Lung (tissue), 12 donors: ENCODE data around the gene NXF3. TPM values are rescaled to one million over a fixed set of nuclear protein-coding genes. Genes with fewer than 3 reads are reported as not detected.
"Not testable (repeated sequence)": the region's sequence is repeated elsewhere in the genome, so short reads cannot be mapped to it uniquely, and the experiment has no call there.

Source experiments
- ATAC-seq: fragments of 200-7000 bp; cut with Tn5 transposase; one replicate; pipeline ENCODE4 v1.9.1; 2020; ENCODE audit warnings: moderate number of reproducible peaks; ENCODE audit not compliant: insufficient read depth, low FRiP score
- DNase-seq, 3 donors: peaks; one replicate each; pipeline ENCODE4 v3.0.0-alpha.2; 2013 to 2017
- H3K27ac ChIP-seq, 2 donors: one replicate each; pipeline ENCODE4 v1.5.1; 2013; ENCODE audit warnings: mild to moderate bottlenecking in 2 of 2, moderate library complexity in 2 of 2, control low read depth in 1 of 2, inconsistent platforms in 1 of 2, low read depth in 1 of 2, low read length in 1 of 2
- H3K27me3 ChIP-seq, 3 donors: one replicate each; pipeline ENCODE4 v1.5.1; 2013; ENCODE audit warnings: low read length in 2 of 3; ENCODE audit not compliant: control insufficient read depth in 3 of 3, insufficient read depth in 3 of 3
- H3K36me3 ChIP-seq, 4 donors: one replicate each; pipeline ENCODE4 v1.5.1; 2013; ENCODE audit warnings: low read length in 4 of 4, mild to moderate bottlenecking in 1 of 4, moderate library complexity in 1 of 4; ENCODE audit not compliant: control insufficient read depth in 4 of 4, insufficient read depth in 4 of 4
- H3K4me1 ChIP-seq, 5 donors: one replicate each; pipeline ENCODE4 v1.5.1; 2013; ENCODE audit warnings: low read length in 5 of 5, mild to moderate bottlenecking in 2 of 5, moderate library complexity in 1 of 5; ENCODE audit not compliant: control insufficient read depth in 5 of 5, insufficient read depth in 5 of 5
- H3K4me3 ChIP-seq: one replicate; pipeline ENCODE4 v1.5.1; 2013; ENCODE audit warnings: mild to moderate bottlenecking, control low read depth, moderate library complexity
- H3K9ac ChIP-seq, 2 donors: one replicate each; pipeline ENCODE4 v1.5.1; 2013; ENCODE audit warnings: low read length in 2 of 2, control low read depth in 1 of 2; ENCODE audit not compliant: insufficient read depth in 1 of 2
- H3K9me3 ChIP-seq, 4 donors: one replicate each; pipeline ENCODE4 v1.5.1; 2013; ENCODE audit warnings: low read length in 3 of 4, mild to moderate bottlenecking in 1 of 4, moderate library complexity in 1 of 4; ENCODE audit not compliant: control insufficient read depth in 4 of 4, insufficient read depth in 3 of 4
- WGBS, 2 donors: extraction: QIAGEN DNeasy Blood & Tissue Kit; methylation state at CpG; one replicate each; pipeline ENCODE4 v1.1.7; 2013; 5-methylcytosine and 5-hydroxymethylcytosine counted together
- polyA plus RNA-seq, 2 donors: library from polyadenylated mRNA; stranded (reverse); fragments of 200-250 nt; gene quantifications; one replicate each; pipeline ENCODE4 v1.2.1, GENCODE V29; 2013
- total RNA-seq, 2 donors: library from RNA; depleted of rRNA in 1 of 2; stranded (reverse); fragments of >200 nt in 1 of 2; gene quantifications; one replicate each; pipeline ENCODE4 v1.2.1, GENCODE V29; 2014 to 2021
- TF ChIP-seq, protein P1 (sequence below): IDR thresholded peaks from 2 replicates; pipeline ENCODE4 v1.5.1; 2012; ENCODE audit warnings: mild to moderate bottlenecking; ENCODE audit errors: control extremely low read depth, extremely low read depth
- donor health status: control.
- donor health status: control.
- donor health status: Bipolar disorder and iron deficiency.
- donor health status: healthy.
- donor health status: DM: yes; HTN: yes; CAD: no.

Gene NXF3
- total and polyA plus RNA-seq, 4 donors = 1.6 to 3.9 (median 2.6) TPM

GRCh38 chrX:103056902-103057301 is 36.0 kb downstream of the NXF3 start:
- DNase-seq (no peak), ATAC-seq (no peak)
- Histone ChIP-seq H3K4me3 (no peak overlapping the region), H3K27ac (no peak overlapping the region), H3K4me1 (no peaks in the 10 kb centered on the region), H3K9me3 (no peaks in the 10 kb centered on the region), H3K36me3 (no peaks in the 10 kb centered on the region), H3K9ac (no peak overlapping the region), H3K27me3 (peaks cover 0 to 11% (median 3%) of the 10 kb centered on the region in 3 donors)
- WGBS, 2 donors = 71 to 92% methylated on average over 2 of the region's 2 CpGs
- TF ChIP-seq, protein P1, sequence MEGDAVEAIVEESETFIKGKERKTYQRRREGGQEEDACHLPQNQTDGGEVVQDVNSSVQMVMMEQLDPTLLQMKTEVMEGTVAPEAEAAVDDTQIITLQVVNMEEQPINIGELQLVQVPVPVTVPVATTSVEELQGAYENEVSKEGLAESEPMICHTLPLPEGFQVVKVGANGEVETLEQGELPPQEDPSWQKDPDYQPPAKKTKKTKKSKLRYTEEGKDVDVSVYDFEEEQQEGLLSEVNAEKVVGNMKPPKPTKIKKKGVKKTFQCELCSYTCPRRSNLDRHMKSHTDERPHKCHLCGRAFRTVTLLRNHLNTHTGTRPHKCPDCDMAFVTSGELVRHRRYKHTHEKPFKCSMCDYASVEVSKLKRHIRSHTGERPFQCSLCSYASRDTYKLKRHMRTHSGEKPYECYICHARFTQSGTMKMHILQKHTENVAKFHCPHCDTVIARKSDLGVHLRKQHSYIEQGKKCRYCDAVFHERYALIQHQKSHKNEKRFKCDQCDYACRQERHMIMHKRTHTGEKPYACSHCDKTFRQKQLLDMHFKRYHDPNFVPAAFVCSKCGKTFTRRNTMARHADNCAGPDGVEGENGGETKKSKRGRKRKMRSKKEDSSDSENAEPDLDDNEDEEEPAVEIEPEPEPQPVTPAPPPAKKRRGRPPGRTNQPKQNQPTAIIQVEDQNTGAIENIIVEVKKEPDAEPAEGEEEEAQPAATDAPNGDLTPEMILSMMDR = no peak

DNA sequence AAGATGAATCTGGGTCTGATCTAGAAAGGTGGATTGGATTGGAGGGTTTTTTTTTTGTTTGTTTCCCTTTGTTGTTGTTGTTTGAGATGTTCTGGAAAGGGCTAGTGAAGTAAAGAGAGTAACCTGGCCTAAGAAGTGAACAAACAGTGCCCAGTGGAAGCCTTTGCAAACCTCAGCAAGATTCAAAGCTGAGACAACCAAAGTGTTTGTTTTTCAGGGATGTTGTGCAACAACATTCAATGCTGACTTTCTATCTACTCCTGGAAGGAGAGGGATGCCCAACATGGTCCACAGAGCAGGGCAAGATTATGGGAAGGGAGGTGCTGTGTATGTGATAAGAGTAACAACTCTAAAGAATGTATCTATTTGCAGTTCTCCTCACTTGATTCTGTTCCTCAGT is 40.3 kb downstream of the NXF3 start:
- H3K27me3 ChIP-seq = peaks cover 0 to 6% (median 3%) of the 10 kb centered on the region in 3 donors
- no peaks in the 10 kb centered on the region for H3K4me1 ChIP-seq
- no peak overlapping the region for H3K4me3 ChIP-seq
- H3K9me3 ChIP-seq = no peaks in the 10 kb centered on the region
- DNase-seq = no peak
- H3K36me3 ChIP-seq = no peaks in the 10 kb centered on the region
- TF ChIP-seq, protein P1 = no peak
- ATAC-seq = no peak
- H3K27ac ChIP-seq = no peak overlapping the region
- no peak overlapping the region for H3K9ac ChIP-seq

- Histone ChIP-seq H3K9ac (no peak overlapping the region), H3K27ac (no peak overlapping the region), H3K27me3 (peaks cover 0 to 6% (median 3%) of the 10 kb centered on the region in 3 donors), H3K4me1 (no peaks in the 10 kb centered on the region), H3K4me3 (no peak overlapping the region), H3K9me3 (peaks cover 0 to 2% (median 0%) of the 10 kb centered on the region in 4 donors), H3K36me3 (no peaks in the 10 kb centered on the region)
- 19 to 37% methylated on average over 8 of the region's 8 CpGs for WGBS, 2 donors
- TF ChIP-seq, protein P1 = no peak
- ATAC-seq (no peak), DNase-seq (no peak)
Observed at GRCh38 chrX:103051260-103051789, 41.6 kb downstream of the NXF3 start.

DNA sequence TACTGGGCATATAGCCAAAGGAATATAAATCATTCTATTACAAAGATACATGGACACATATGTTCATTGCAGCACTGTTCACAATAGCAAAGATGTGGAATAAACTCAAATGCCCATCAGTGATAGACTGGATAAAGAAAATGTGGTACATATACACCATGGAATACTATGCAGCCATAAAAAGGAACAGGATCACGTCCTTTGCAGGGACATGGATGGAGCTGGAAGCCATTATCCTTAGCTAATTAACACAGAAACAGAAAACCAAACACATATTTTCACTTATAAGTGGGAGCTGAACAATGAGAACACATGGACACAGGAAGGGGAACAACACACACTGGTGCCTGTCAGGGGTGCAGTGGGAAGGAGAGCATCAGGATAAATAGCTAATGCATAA is 59.6 kb downstream of the NXF3 start:
- whole genome bisulfite sequencing, 2 donors = 38 to 65% methylated on average over 1 of the region's 1 CpG
- H3K9me3 ChIP-seq, DNase-seq, H3K36me3 ChIP-seq, H3K27ac ChIP-seq, H3K9ac ChIP-seq, ATAC-seq, H3K27me3 ChIP-seq, H3K4me1 ChIP-seq, H3K4me3 ChIP-seq: not testable (repeated sequence)

Other genes starting within 250 kb of the NXF3 start
- 1 to 10 TPM; 1.4 to 2.4 TPM for gene RAB40AL, start 155.9 kb downstream of the NXF3 start, total RNA-seq
- under 1 TPM; 0.05 to 0.20 TPM for gene RAB40AL, start 155.9 kb downstream of the NXF3 start, polyA plus RNA-seq
- gene BEX1, start 29.0 kb downstream of the NXF3 start, total RNA-seq = 1 to 10 TPM in 1 of 2 donors, under 1 TPM in 1; 0.89 to 2.1 TPM
- 1 to 10 TPM; 1.3 to 1.9 TPM for gene BEX1, start 29.0 kb downstream of the NXF3 start, polyA plus RNA-seq
- 10 to 100 TPM; 30.0 to 49.4 TPM for gene BEX4, start 122.0 kb upstream of the NXF3 start, total RNA-seq
- 10 to 100 TPM; 34.7 to 66.6 TPM for gene BEX4, start 122.0 kb upstream of the NXF3 start, polyA plus RNA-seq
- gene TCEAL8, start 162.0 kb upstream of the NXF3 start, total RNA-seq = 10 to 100 TPM; 46.4 to 86.9 TPM
- gene TCEAL8, start 162.0 kb upstream of the NXF3 start, polyA plus RNA-seq = 10 to 100 TPM; 40.7 to 55.0 TPM
- under 1 TPM in 1 of 2 donors, not detected in 1; 0.28 TPM for gene TCEAL5, start 183.6 kb upstream of the NXF3 start, total RNA-seq
- under 1 TPM; 0.03 to 0.12 TPM for gene TCEAL5, start 183.6 kb upstream of the NXF3 start, polyA plus RNA-seq
- 10 to 100 TPM; 13.9 to 22.0 TPM for gene BEX2, start 217.8 kb upstream of the NXF3 start, total RNA-seq
- gene BEX2, start 217.8 kb upstream of the NXF3 start, polyA plus RNA-seq = 10 to 100 TPM; 23.2 to 52.5 TPM
- 10 to 100 TPM in 1 of 2 donors, 1 to 10 TPM in 1; 1.8 to 12.1 TPM for gene TCEAL7, start 237.1 kb upstream of the NXF3 start, total RNA-seq
- 1 to 10 TPM; 1.3 to 2.2 TPM for gene TCEAL7, start 237.1 kb upstream of the NXF3 start, polyA plus RNA-seq